ENCODE data around the gene KCNG2. TPM values are rescaled to one million over a fixed set of nuclear protein-coding genes. Genes with fewer than 3 reads are reported as not detected.

KCNG2 gene
- total and polyA plus RNA-seq, 2 of the 8 experiments (the other 6 are each of a cell fraction or from before 2014, with no cell fraction given): 0.19 to 0.74 TPM

DNA sequence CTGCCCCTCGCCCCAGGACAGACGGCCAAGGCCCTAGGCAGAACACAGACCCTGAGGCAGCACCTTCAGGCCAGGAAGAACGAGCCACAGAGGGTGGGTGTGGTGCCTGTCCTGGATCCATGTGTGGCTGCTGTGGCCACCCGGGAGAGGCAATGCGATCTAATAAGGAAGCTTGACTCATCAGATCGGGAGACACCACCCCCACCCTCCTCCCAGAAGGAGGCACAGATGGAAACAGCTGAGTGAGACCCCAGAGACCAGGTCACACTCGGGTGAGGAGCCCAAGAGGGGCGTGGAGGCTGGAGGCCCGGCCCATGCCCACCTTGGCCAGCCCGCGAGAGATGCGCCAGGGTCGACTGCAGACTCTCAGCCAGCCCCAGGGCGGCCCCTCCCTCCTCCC, 20.3 kb downstream of the KCNG2 start:
- POLR2A ChIA-PET (ENCODE audit: partially characterized antibody): no interaction called here
- Histone ChIP-seq H3K36me3 (ENCODE audit: control insufficient read depth in 2 of 4, insufficient read depth in 4 of 4, low read length in 3 of 4) (no peaks in the 10 kb centered on the region), H4K91ac (replicated peaks; ENCODE audit: insufficient read length, low read length) (no peak overlapping the region), H4K20me1 (replicated peaks in 1 of 2; ENCODE audit: control insufficient read depth in 1 of 2, insufficient read depth in 2 of 2, low read length in 2 of 2) (peaks cover 0 to 5% of the 10 kb centered on the region in 2 experiments), H2BK5ac (ENCODE audit: low read depth, low read length) (no peak overlapping the region), H3K4ac (replicated peaks; ENCODE audit: insufficient read length, low read depth, low read length) (no peak overlapping the region), H3K23ac (ENCODE audit: insufficient read length) (no peak overlapping the region), H3K14ac (ENCODE audit: insufficient read length) (no peak overlapping the region), H2BK120ac (replicated peaks; ENCODE audit: low read depth, low read length) (no peak overlapping the region), H3K23me2 (ENCODE audit: low read depth, low read length) (no peaks in the 10 kb centered on the region), H3K79me2 (ENCODE audit: control insufficient read depth in 1 of 2, insufficient read depth in 2 of 2, low read length in 2 of 2) (no peaks in the 10 kb centered on the region), H4K8ac (ENCODE audit: extremely low read depth, insufficient read depth, low read length) (no peak overlapping the region), H3K27ac (ENCODE audit: low read depth, low read length) (no peak overlapping the region), H2BK12ac (ENCODE audit: low read depth, low read length) (no peak overlapping the region), H3K56ac (replicated peaks; ENCODE audit: insufficient read length, low read depth, low read length) (no peak overlapping the region), H3K4me1 (replicated peaks in 1 of 4; ENCODE audit: control insufficient read depth in 3 of 4, insufficient read depth in 4 of 4, low read length in 3 of 4) (no peaks in the 10 kb centered on the region), H3K9me3 (ENCODE audit: insufficient read depth in 2 of 2, low read depth in 1 of 2, low read length in 1 of 2) (no peaks in the 10 kb centered on the region), H2BK20ac (ENCODE audit: low read length) (no peak overlapping the region), H3K27me3 (replicated peaks in 1 of 4; ENCODE audit: control insufficient read depth in 3 of 4, extremely low read depth in 1 of 4, insufficient read depth in 3 of 4, low read length in 3 of 4) (no peaks in the 10 kb centered on the region; a peak in 1 of 7 replicates), H3K18ac (ENCODE audit: extremely low read depth, low read length) (no peak overlapping the region), H3K4me3 (ENCODE audit: extremely low read depth in 1 of 4, insufficient read depth in 2 of 4, low read depth in 3 of 4, low read length in 4 of 4) (no peak overlapping the region), H3K4me2 (ENCODE audit: insufficient read depth in 1 of 2, low read depth in 2 of 2, low read length in 2 of 2) (no peak overlapping the region), H4K5ac (ENCODE audit: insufficient read length, low read depth, low read length) (no peak overlapping the region), H2AK5ac (ENCODE audit: low read depth, low read length) (no peak overlapping the region), H2BK15ac (ENCODE audit: low read length) (no peak overlapping the region), H3K9ac (replicated peaks in 1 of 4; ENCODE audit: extremely low read depth in 1 of 4, low read depth in 3 of 4, low read length in 3 of 4) (no peak overlapping the region), H2AFZ (ENCODE audit: low read length) (no peak overlapping the region), H3K79me1 (ENCODE audit: low read depth, low read length) (no peaks in the 10 kb centered on the region)
- FAIRE-seq (no peak), DNase-seq (ENCODE audit: low read depth in 1 of 2, low spot score in 2 of 2) (no peak)
- 81% methylated on average over 8 of the region's 14 CpGs; no CpG with 5 or more reads in 1 of the 2 experiments for WGBS, 2 experiments (ENCODE audit: extremely low coverage in 1 of 2, insufficient coverage in 1 of 2, insufficient read length in 1 of 2, insufficient replicate concordance in 2 of 2, low coverage in 1 of 2, low lambda C conversion rate in 2 of 2, missing lambda C conversion rate in 1 of 2)
- TF ChIP-seq RAD21 (IDR thresholded peaks at IDR 0.05 in 1 of 2, conservative IDR thresholded peaks at IDR 0.05 in 1 of 2; ENCODE audit: low read depth in 2 of 2, low read length in 2 of 2) (no peak), JUND (IDR thresholded peaks at IDR 0.05; ENCODE audit: low read length) (no peak), POLR2AphosphoS5 (IDR thresholded peaks at IDR 0.05; ENCODE audit: low read depth, low read length) (no peak), PHF8 (conservative IDR thresholded peaks at IDR 0.05; ENCODE audit: low read depth, low read length) (no peak), SP4 (IDR thresholded peaks at IDR 0.05; ENCODE audit: low read length) (no peak), KDM1A (IDR thresholded peaks at IDR 0.05; ENCODE audit: borderline replicate concordance, low read length) (no peak)
- TF ChIP-seq, protein P1, sequence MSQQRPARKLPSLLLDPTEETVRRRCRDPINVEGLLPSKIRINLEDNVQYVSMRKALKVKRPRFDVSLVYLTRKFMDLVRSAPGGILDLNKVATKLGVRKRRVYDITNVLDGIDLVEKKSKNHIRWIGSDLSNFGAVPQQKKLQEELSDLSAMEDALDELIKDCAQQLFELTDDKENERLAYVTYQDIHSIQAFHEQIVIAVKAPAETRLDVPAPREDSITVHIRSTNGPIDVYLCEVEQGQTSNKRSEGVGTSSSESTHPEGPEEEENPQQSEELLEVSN (IDR thresholded peaks at IDR 0.05): no peak
- CTCF ChIA-PET (ENCODE audit: partially characterized antibody): no interaction called here

All from H1 (cell line).